ENCODE measurements around the gene TTI1. TPM values are rescaled to one million over a fixed set of nuclear protein-coding genes. Genes with fewer than 3 reads are reported as not detected.
A peak's percentile ranks its signal among the peaks of the same experiment; 100 is the strongest.

Gene TTI1
- total and polyA plus RNA-seq, 9 of the 15 experiments (the other 6 are each of a cell fraction or from before 2014, with no cell fraction given) = 9.8 to 55.1 (median 39.4) TPM

DNA sequence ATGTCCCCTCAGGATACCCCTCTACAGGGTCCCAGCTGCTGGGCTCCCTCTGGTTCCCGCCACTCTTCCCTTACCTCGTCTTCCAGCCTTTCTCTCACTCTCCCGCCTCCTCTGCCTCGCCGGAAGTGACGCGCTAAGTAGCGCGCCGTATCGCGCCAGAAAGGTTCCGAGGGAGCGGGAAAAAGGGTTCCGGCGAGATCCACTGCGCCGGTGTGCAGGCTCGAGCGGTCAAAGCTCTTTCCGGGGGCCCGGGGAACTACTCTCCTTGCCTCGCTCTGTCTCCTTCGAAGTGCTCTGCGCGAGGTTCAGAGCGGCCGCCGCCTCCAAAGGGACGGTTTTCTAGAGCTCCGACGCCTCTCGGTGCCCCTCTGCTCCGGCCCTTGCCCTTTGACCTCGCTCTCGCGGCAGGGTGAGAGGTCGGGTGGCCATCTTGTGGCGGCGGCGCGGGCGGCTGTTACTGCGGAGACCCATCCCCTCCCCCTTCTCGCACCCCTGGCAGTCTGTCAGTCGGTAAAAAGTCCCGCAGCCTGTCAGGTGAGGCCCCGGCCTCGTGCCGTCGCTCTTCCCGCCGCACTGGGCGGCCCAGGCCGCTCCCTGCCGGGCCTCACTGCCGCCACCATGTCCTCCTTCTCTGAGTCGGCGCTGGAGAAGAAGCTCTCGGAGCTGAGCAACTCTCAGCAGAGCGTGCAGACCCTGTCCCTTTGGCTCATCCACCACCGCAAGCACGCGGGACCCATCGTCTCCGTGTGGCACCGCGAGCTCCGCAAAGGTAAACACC lies at the start of gene TTI1, which contains the start of gene RPRD1B (continued):
- TF ChIP-seq, protein P1, sequence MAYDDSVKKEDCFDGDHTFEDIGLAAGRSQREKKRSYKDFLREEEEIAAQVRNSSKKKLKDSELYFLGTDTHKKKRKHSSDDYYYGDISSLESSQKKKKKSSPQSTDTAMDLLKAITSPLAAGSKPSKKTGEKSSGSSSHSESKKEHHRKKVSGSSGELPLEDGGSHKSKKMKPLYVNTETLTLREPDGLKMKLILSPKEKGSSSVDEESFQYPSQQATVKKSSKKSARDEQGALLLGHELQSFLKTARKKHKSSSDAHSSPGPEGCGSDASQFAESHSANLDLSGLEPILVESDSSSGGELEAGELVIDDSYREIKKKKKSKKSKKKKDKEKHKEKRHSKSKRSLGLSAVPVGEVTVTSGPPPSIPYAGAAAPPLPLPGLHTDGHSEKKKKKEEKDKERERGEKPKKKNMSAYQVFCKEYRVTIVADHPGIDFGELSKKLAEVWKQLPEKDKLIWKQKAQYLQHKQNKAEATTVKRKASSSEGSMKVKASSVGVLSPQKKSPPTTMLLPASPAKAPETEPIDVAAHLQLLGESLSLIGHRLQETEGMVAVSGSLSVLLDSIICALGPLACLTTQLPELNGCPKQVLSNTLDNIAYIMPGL (CRISPR knock-in tag; IDR thresholded peaks at IDR 0.05) = peak; percentile 67; the same call in 1 of the 2 replicates
- TF ChIP-seq FOSL1 (tag; conservative IDR thresholded peaks at IDR 0.05) (no peak), ESRRA (IDR thresholded peaks at IDR 0.05; ENCODE audit: borderline replicate concordance, low read depth) (peak; percentile 49; the same call in 1 of the 2 replicates), ETV5 (CRISPR knock-in tag; IDR thresholded peaks at IDR 0.05; ENCODE audit: low read depth) (peak; percentile 83), PHF8 (IDR thresholded peaks at IDR 0.05; ENCODE audit: borderline replicate concordance, low read length) (peak; percentile 92), SREBF1 (IDR thresholded peaks at IDR 0.05; ENCODE audit: borderline replicate concordance, low read depth, low read length) (peak; percentile 80; the same call in 1 of the 2 replicates), ZFX (CRISPR knock-in tag; IDR thresholded peaks at IDR 0.05) (peak; percentile 84), ATF1 (CRISPR knock-in tag; IDR thresholded peaks at IDR 0.05) (peak; percentile 91), ATF1 (tag; IDR thresholded peaks at IDR 0.05) (peak; percentile 99), PML (IDR thresholded peaks at IDR 0.05; ENCODE audit: low read length) (peak; percentile 67), RBFOX2 (IDR thresholded peaks at IDR 0.05; ENCODE audit: low read depth, low read length) (peak; percentile 97), HMGN3 (IDR thresholded peaks at IDR 0.05; ENCODE audit: borderline replicate concordance, extremely low read depth, insufficient read length, low read depth, low read length) (peak; percentile 74), DIDO1 (tag; IDR thresholded peaks at IDR 0.05; ENCODE audit: low read depth) (peak; percentile 94), GATA2 (CRISPR knock-in tag; IDR thresholded peaks at IDR 0.05) (no peak), NFIX (CRISPR knock-in tag; IDR thresholded peaks at IDR 0.05; ENCODE audit: low read depth) (no peak), HDAC8 (tag; IDR thresholded peaks at IDR 0.05) (0 out of 2 replicates have a peak, but pooled peaks have one; percentile 54), POLR2H (tag; IDR thresholded peaks at IDR 0.05; ENCODE audit: low read depth) (peak; percentile 69), BRCA1 (IDR thresholded peaks at IDR 0.05) (no peak), BRCA1 (CRISPR knock-in tag; IDR thresholded peaks at IDR 0.05) (no peak), NBN (IDR thresholded peaks at IDR 0.05; ENCODE audit: low read depth) (peak; percentile 95; the same call in 1 of the 2 replicates), HDAC1 (IDR thresholded peaks at IDR 0.05) (peak in 1 of 2 experiments; percentile 74; a peak in 2 of 4 replicates), NR3C1 (CRISPR knock-in tag; IDR thresholded peaks at IDR 0.05) (no peak)
- TF ChIP-seq, protein P2, sequence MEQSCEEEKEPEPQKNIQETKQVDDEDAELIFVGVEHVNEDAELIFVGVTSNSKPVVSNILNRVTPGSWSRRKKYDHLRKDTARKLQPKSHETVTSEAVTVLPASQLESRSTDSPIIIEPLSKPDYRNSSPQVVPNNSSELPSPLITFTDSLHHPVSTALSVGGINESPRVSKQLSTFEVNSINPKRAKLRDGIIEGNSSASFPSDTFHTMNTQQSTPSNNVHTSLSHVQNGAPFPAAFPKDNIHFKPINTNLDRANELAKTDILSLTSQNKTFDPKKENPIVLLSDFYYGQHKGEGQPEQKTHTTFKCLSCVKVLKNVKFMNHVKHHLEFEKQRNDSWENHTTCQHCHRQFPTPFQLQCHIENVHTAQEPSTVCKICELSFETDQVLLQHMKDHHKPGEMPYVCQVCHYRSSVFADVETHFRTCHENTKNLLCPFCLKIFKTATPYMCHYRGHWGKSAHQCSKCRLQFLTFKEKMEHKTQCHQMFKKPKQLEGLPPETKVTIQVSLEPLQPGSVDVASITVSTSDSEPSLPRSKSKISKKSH (CRISPR knock-in tag; IDR thresholded peaks at IDR 0.05) = no peak
- TF ChIP-seq, protein P3, sequence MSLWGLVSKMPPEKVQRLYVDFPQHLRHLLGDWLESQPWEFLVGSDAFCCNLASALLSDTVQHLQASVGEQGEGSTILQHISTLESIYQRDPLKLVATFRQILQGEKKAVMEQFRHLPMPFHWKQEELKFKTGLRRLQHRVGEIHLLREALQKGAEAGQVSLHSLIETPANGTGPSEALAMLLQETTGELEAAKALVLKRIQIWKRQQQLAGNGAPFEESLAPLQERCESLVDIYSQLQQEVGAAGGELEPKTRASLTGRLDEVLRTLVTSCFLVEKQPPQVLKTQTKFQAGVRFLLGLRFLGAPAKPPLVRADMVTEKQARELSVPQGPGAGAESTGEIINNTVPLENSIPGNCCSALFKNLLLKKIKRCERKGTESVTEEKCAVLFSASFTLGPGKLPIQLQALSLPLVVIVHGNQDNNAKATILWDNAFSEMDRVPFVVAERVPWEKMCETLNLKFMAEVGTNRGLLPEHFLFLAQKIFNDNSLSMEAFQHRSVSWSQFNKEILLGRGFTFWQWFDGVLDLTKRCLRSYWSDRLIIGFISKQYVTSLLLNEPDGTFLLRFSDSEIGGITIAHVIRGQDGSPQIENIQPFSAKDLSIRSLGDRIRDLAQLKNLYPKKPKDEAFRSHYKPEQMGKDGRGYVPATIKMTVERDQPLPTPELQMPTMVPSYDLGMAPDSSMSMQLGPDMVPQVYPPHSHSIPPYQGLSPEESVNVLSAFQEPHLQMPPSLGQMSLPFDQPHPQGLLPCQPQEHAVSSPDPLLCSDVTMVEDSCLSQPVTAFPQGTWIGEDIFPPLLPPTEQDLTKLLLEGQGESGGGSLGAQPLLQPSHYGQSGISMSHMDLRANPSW (CRISPR knock-in tag; IDR thresholded peaks at IDR 0.05) = no peak
